IPS DF 6.9 (cell line): ENCODE data around the gene NPHP4.

Source experiments
- DNase-seq: peaks from one replicate; pipeline ENCODE4 v3.0.0-alpha.2; 2013; ENCODE audit warnings: low read depth, low spot score
- H3K27ac ChIP-seq: one replicate; pipeline ENCODE4 v1.5.1; 2013; ENCODE audit warnings: low read length, control low read depth
- H3K27me3 ChIP-seq: 2 replicates; pipeline ENCODE4 v1.6.1; 2013; ENCODE audit warnings: mild to moderate bottlenecking, low read length; ENCODE audit not compliant: control insufficient read depth, insufficient read depth
- H3K36me3 ChIP-seq: 2 replicates; pipeline ENCODE4 v1.6.1; 2013; ENCODE audit warnings: low read length; ENCODE audit not compliant: control insufficient read depth, insufficient read depth
- H3K4me1 ChIP-seq: 2 replicates; pipeline ENCODE4 v1.6.1; 2013; ENCODE audit warnings: low read length; ENCODE audit not compliant: control insufficient read depth, insufficient read depth
- H3K4me3 ChIP-seq: 2 replicates; pipeline ENCODE4 v1.5.1; 2013; ENCODE audit warnings: mild to moderate bottlenecking, low read length
- H3K9me3 ChIP-seq: 2 replicates; pipeline ENCODE4 v1.6.1; 2013; ENCODE audit warnings: low read length, inconsistent platforms; ENCODE audit not compliant: control insufficient read depth, insufficient read depth
- WGBS: extraction: QIAGEN DNeasy Blood & Tissue Kit; methylation state at CpG from one replicate; pipeline ENCODE4 v1.1.7; 2013; ENCODE audit warnings: mixed read lengths, missing lambda C conversion rate; ENCODE audit not compliant: insufficient read length, insufficient coverage; 5-methylcytosine and 5-hydroxymethylcytosine counted together

NPHP4 gene

DNA sequence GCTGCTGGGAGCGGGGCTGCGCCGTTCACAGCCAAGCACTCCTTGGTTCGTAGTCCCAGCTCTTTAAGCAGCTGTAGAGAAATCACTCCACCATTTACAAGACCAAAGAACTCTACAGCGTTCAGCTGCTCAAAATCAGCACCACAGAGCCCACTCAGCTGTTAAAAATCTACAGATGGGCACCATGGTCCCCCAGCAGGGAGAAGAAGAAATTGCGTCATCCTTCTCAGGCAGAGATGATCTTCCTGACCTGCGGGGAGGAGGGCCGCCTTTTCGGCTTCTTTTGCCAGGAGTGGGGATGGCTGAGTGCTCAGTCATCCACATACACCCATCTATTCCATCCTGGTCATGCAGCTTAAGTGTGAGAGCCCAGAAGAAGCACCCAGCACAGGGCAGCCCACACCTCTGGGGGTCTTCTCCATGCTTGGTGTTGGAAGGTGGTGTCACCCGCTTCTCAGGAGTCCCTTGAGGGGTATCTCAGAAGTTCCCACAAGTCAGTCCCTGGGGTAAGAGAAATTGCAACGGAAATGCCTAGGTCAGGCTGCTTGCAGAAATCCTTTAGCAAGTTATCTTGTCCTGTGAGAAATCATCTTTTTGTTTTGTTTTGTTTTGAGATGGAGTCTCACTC lies 163.8 kb downstream of the NPHP4 start:
- H3K36me3 ChIP-seq: no peaks in the 10 kb centered on the region
- H3K9me3 ChIP-seq: no peaks in the 10 kb centered on the region
- no peak overlapping the region for H3K27ac ChIP-seq
- DNase-seq: no peak
- WGBS: no CpG with 5 or more reads among the region's 11 CpGs
- H3K27me3 ChIP-seq: no peaks in the 10 kb centered on the region
- H3K4me1 ChIP-seq: peaks cover 5% of the 10 kb centered on the region
- H3K4me3 ChIP-seq: no peak overlapping the region

DNA sequence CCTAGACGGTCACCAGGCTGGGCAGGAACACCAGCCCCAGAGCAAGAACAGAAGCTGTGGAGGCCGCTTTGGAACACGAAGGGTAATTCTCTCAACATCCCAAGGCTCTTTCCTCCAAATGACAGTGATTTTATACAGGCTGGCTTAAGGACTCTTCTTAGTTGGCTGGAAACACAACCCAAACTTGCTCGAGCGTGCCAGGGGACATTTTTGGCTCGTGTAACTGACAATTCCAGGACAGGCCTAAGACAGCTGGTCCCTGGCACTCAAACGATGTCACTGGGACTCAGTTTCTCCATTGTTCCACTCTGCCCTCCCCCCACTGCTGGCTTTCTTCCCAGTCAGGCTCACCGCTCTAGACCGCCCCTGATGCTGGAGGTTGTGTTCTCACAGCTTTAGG lies 164.7 kb downstream of the NPHP4 start:
- Histone ChIP-seq H3K36me3 (no peaks in the 10 kb centered on the region), H3K4me3 (no peak overlapping the region), H3K9me3 (no peaks in the 10 kb centered on the region), H3K4me1 (peaks cover 5% of the 10 kb centered on the region), H3K27ac (no peak overlapping the region), H3K27me3 (no peaks in the 10 kb centered on the region)
- no peak for DNase-seq
- WGBS: no CpG with 5 or more reads among the region's 9 CpGs

DNA sequence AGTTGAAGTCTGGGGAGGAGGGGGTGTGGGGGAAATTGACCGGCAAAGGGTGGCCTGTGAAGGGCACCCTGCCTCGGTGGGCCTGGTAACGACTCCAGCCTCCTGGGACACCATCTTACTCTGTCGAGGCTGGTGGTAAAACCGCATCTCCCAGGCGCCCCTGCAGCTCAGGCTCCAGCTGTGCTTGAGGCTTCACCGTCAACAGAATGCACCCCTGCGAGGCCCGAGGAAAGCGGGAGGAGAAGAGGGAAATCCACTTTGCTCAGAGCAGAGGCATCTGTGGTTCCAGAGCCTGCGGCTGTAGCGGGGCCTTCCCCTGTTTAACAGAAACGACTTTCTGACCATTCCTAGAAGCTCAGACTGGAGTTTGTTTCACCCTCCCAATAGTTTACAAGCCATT lies 165.6 kb downstream of the NPHP4 start:
- H3K36me3 ChIP-seq: no peaks in the 10 kb centered on the region
- no peak overlapping the region for H3K27ac ChIP-seq
- DNase-seq: no peak
- no CpG with 5 or more reads among the region's 13 CpGs for WGBS
- H3K9me3 ChIP-seq: no peaks in the 10 kb centered on the region
- H3K4me3 ChIP-seq: no peak overlapping the region
- H3K27me3 ChIP-seq: no peaks in the 10 kb centered on the region
- peaks cover 2% of the 10 kb centered on the region; the same call in 1 of the 2 replicates for H3K4me1 ChIP-seq

DNA sequence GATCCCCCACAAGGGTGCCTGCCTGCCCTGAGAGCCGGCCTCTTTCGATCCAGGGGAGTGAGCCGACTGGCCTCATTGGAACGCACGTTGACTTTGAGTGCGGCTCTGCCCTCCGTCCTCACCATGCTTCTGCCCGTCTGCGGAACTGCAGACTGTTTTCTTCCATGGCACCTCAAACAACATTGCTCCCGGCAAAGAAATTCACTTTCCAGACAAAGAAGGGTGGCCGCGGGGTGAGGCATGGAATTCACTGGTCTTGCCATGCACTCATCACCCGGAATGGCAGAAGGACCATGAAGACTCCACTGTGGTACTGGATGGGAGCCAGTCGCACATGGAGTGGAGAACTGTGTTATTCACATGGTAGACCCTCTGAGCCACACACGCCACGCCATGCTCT lies 169.5 kb downstream of the NPHP4 start:
- H3K27ac ChIP-seq: no peak overlapping the region
- H3K4me3 ChIP-seq: no peak overlapping the region
- peaks cover 1% of the 10 kb centered on the region; the same call in 1 of the 2 replicates for H3K9me3 ChIP-seq
- no CpG with 5 or more reads among the region's 16 CpGs for WGBS
- H3K27me3 ChIP-seq: no peaks in the 10 kb centered on the region
- no peaks in the 10 kb centered on the region for H3K36me3 ChIP-seq
- DNase-seq: no peak
- H3K4me1 ChIP-seq: no peaks in the 10 kb centered on the region

DNA sequence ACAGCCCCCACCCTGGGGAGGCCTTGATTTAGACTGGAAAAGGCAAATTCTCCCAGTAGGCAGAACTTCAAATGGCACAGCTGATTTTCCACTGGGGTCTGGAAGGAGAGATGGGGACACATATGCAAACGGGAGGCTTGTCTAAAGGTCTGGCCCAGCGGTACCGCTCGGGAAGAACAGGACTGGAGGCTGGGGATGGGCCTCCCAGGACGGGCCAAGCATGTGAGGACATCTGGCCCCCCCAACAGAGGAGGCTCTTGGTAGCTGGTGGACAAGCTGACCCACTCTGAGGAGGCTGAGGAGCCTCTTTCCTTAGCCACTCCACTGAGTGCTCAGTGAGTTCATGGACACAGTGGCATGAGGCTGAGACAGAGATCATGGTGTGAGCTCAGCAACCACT lies 170.0 kb downstream of the NPHP4 start:
- Histone ChIP-seq H3K27me3 (no peaks in the 10 kb centered on the region), H3K4me1 (no peaks in the 10 kb centered on the region), H3K27ac (no peak overlapping the region), H3K36me3 (no peaks in the 10 kb centered on the region), H3K4me3 (no peak overlapping the region), H3K9me3 (peaks cover 1% of the 10 kb centered on the region; the same call in 1 of the 2 replicates)
- DNase-seq: no peak
- no CpG with 5 or more reads among the region's 5 CpGs for WGBS

DNA sequence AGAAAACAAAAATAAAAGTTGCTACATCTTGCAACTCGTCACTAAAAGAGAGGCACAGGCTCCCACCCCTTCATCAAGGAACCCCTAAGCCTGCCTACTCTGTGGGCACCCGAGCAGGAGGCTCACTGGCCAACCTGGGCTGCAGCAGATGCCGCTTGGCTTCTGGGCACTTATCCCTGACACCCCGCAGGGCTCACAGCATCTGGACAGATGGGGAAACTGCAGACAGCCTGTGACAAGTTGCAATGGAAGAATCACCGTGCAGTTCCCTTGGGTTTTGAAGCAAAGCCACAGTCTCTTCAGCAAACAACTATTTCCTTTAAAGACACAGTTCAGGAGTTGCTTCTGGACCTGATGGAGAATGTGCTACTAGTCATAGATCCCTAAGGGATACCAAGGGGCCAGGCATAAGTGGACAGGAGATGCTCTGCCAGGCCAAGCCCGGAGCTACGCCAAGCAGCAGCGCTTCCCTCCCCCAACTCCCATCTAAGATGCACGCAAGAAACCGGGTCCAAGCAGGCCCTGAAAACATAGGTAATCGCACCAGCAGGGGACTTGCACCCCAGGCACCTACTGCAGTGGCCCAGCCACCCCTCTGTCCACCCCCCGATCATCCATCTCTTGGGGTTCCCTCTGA lies 170.6 kb downstream of the NPHP4 start:
- Histone ChIP-seq H3K9me3 (peaks cover 1% of the 10 kb centered on the region; the same call in 1 of the 2 replicates), H3K36me3 (no peaks in the 10 kb centered on the region), H3K27me3 (no peaks in the 10 kb centered on the region), H3K4me1 (no peaks in the 10 kb centered on the region), H3K4me3 (peak overlapping the region; percentile 2; the same call in 1 of the 2 replicates), H3K27ac (no peak overlapping the region)
- no peak for DNase-seq
- no CpG with 5 or more reads among the region's 12 CpGs for WGBS

DNA sequence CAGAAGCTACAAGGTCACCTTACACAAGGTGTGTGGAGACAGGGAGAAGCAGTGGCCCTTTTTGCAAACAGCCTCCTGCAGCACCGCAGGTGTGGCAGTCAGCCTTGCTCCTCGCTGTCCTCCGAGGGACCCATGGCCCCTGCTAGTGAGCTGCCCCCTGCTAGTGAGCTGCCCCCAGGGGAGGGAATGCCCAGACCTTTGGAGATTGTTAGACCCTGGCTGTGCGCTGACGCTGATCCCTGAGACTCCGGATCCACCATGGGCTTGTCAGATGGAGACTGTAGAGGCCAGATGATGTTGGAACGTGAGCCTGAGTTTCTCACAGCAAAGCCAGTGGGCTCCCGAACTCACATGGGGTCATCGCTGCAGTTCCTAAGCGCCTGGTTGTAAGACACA lies 172.2 kb downstream of the NPHP4 start:
- Histone ChIP-seq H3K36me3 (no peaks in the 10 kb centered on the region), H3K4me1 (no peaks in the 10 kb centered on the region), H3K27ac (no peak overlapping the region), H3K27me3 (no peaks in the 10 kb centered on the region), H3K4me3 (no peak overlapping the region), H3K9me3 (peaks cover 1% of the 10 kb centered on the region; the same call in 1 of the 2 replicates)
- DNase-seq: no peak
- WGBS: no CpG with 5 or more reads among the region's 10 CpGs

DNA sequence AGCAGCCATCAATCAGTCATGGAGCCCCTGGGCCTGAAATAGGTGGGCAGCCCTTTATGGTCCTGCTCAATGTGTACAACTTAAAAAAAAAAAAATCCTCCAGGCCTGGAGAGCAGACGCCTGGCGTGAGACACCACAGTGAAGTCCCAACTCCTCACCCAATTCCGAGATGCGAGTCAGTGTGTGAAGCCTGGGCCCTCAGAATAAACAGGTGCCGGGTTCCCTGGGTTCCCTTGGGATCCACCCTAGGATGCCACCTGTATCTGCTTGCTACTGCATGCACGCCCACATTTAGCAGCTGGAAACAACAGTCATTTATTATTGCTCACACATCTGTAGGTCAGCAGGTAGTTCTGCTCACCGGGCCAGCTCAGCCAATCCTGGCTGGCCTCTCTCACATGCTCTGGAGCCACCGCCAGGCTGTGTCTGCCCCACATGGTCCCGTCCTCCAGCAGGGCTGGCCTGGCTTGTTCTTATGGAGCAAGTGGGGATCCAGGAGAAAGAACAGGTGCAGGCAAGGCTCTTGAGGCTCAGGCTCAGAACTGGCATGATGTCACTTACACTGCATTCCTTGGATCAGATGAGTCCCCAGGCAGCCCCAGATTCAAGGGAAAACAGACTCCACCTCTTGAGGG lies 172.7 kb downstream of the NPHP4 start:
- no peak overlapping the region for H3K4me3 ChIP-seq
- DNase-seq: no peak
- H3K27me3 ChIP-seq: no peaks in the 10 kb centered on the region
- no peak overlapping the region for H3K27ac ChIP-seq
- H3K4me1 ChIP-seq: no peaks in the 10 kb centered on the region
- H3K36me3 ChIP-seq: no peaks in the 10 kb centered on the region
- peaks cover 1% of the 10 kb centered on the region; the same call in 1 of the 2 replicates for H3K9me3 ChIP-seq
- no CpG with 5 or more reads among the region's 9 CpGs for WGBS

DNA sequence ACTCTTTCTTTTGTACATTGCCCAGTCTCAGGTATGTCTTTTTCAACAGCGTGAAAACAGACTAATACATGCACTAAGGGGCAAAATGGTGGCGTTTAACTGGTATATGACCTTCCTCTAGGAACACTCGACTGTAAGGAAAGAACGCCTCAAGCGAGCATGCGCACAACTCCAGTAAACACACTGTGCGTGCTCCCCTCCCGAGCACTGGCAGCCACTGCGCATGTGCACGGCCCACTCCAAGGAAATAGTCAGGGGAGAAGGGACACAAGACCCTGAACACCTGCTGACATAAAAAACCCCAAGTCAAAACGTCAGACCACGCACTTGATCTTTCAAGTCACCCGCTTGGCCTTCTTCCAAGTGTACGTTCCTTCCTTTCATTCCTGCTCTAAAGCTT lies 173.5 kb downstream of the NPHP4 start:
- no peaks in the 10 kb centered on the region for H3K4me1 ChIP-seq

DNA sequence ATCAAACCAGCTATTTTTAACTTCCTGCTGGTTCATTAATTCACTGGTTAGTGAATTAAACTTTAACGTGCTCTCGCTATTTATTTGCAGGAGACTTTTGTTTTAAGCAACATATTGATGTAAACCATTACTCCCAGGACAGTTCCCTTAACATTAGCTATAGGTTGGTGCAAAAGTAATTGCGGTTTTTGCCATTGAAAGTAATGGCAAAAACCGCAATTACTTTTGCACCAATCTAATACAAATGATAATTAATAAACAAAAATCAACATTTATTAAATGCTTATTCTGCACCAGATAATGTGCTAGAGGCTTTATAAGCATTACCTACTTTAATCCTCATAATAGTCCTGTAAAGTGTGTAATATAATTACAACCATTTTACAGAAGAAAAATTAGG lies 176.5 kb downstream of the NPHP4 start:
- no CpG with 5 or more reads among the region's 4 CpGs for WGBS
- H3K4me3 ChIP-seq: no peak overlapping the region
- H3K36me3 ChIP-seq: no peaks in the 10 kb centered on the region
- H3K27me3 ChIP-seq: no peaks in the 10 kb centered on the region
- H3K9me3 ChIP-seq: peaks cover 1% of the 10 kb centered on the region; the same call in 1 of the 2 replicates
- H3K27ac ChIP-seq: no peak overlapping the region
- DNase-seq: no peak
- H3K4me1 ChIP-seq: no peaks in the 10 kb centered on the region

More for the DNA sequence above, 173.5 kb downstream of the NPHP4 start:
- H3K27ac ChIP-seq: no peak overlapping the region
- H3K27me3 ChIP-seq: no peaks in the 10 kb centered on the region
- no CpG with 5 or more reads among the region's 14 CpGs for WGBS
- H3K36me3 ChIP-seq: no peaks in the 10 kb centered on the region
- DNase-seq: no peak
- H3K9me3 ChIP-seq: peaks cover 1% of the 10 kb centered on the region; the same call in 1 of the 2 replicates
- no peak overlapping the region for H3K4me3 ChIP-seq
